Tibial nerve (tissue), 3 donors: ENCODE data around the gene SDK2.

ENCODE experiments used
- POLR2A ChIP-seq, 2 donors: fragments of 450-650 bp; IDR thresholded peaks; one replicate each; pipeline ENCODE4 v1.6.1; 2017; ENCODE audit warnings: antibody characterized with exemption in 2 of 2, mild to moderate bottlenecking in 2 of 2, moderate library complexity in 2 of 2
- TF ChIP-seq, protein P1 (sequence below), 5 experiments: fragments of 200-600 bp in 3 of 5; fragments of 450-650 bp in 2 of 5; sonication (generic) in 3 of 5; IDR thresholded peaks; one replicate each; pipeline ENCODE4 v1.5.1; 2016 to 2019; ENCODE audit warnings: antibody characterized with exemption in 5 of 5, mild to moderate bottlenecking in 3 of 5, moderate library complexity in 2 of 5

DNA sequence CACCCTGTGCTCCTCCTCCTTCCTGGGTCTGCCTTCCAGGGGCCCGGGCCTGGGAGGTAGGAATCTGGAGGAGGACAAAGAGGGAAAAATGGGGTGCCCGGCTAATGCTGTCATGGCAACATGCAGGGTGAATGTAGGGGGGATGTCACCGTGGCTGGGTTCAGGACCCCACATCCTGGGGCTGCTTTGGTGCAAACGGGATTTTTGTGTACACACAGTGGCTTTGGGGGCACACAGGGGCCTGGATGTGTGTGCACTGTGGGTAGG is 295.5 kb downstream of the SDK2 start:
- TF ChIP-seq, protein P1, sequence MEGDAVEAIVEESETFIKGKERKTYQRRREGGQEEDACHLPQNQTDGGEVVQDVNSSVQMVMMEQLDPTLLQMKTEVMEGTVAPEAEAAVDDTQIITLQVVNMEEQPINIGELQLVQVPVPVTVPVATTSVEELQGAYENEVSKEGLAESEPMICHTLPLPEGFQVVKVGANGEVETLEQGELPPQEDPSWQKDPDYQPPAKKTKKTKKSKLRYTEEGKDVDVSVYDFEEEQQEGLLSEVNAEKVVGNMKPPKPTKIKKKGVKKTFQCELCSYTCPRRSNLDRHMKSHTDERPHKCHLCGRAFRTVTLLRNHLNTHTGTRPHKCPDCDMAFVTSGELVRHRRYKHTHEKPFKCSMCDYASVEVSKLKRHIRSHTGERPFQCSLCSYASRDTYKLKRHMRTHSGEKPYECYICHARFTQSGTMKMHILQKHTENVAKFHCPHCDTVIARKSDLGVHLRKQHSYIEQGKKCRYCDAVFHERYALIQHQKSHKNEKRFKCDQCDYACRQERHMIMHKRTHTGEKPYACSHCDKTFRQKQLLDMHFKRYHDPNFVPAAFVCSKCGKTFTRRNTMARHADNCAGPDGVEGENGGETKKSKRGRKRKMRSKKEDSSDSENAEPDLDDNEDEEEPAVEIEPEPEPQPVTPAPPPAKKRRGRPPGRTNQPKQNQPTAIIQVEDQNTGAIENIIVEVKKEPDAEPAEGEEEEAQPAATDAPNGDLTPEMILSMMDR (IDR thresholded peaks at IDR 0.05) = no peak
- no peak for TF ChIP-seq POLR2A (IDR thresholded peaks at IDR 0.05)
